ENCODE results near the gene SS18L1. TPM values are rescaled to one million over a fixed set of nuclear protein-coding genes. Genes with fewer than 3 reads are reported as not detected.

The SS18L1 gene
- total RNA-seq, 1 experiment from 2014 or later: 34.1 TPM

DNA sequence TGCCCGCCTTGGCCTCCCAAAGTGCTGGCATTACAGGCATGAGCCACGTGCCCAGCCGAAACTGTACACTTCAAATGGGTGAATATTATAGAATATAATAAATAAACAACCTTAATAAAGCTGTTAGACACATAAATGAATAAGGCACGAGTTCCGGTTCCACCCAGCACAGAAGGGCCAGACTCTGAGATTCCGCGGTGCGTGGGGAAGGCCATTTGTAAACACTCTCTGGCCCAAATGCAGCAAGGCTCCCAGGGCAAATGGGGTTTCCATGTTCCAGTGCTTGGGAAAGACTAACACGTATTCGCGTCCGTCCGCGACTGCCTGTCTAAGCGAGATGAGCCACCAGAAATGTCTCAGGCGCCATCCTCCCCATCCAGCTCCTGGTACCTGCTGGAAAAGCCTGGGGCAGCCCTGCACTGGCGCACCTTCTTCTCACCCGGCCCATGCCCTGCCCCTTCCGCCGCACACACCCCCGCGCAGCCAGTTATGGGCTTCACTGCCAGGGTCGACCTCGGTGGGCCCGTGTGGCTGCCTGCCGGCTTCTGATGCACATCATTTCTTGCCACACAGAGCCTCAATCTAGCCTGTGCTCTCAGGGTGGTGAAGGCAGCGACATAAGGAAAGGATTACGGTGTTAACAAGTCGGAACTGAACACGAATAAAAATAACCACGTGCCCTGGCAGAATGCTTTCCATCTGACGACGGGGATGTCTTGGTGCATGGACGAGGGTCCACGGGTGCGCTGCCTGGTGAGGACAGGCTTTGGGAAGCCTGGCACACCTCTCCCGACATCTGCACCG is 26.8 kb upstream of the SS18L1 start:
- POLR2A ChIA-PET: interaction anchor here (0.7 kb wide), 1 partner anchor 798 kb away, joined by 5 read pairs; no protein-coding TSS in a partner anchor
- no peaks in the 10 kb centered on the region; the same call in 1 of the 2 replicates for H3K27me3 Mint-ChIP-seq (ENCODE audit: low read depth)
- no peak overlapping the region for H3K4me3 Mint-ChIP-seq
- DNase-seq (ENCODE audit: low spot score): no peak
- TF ChIP-seq, protein P1, sequence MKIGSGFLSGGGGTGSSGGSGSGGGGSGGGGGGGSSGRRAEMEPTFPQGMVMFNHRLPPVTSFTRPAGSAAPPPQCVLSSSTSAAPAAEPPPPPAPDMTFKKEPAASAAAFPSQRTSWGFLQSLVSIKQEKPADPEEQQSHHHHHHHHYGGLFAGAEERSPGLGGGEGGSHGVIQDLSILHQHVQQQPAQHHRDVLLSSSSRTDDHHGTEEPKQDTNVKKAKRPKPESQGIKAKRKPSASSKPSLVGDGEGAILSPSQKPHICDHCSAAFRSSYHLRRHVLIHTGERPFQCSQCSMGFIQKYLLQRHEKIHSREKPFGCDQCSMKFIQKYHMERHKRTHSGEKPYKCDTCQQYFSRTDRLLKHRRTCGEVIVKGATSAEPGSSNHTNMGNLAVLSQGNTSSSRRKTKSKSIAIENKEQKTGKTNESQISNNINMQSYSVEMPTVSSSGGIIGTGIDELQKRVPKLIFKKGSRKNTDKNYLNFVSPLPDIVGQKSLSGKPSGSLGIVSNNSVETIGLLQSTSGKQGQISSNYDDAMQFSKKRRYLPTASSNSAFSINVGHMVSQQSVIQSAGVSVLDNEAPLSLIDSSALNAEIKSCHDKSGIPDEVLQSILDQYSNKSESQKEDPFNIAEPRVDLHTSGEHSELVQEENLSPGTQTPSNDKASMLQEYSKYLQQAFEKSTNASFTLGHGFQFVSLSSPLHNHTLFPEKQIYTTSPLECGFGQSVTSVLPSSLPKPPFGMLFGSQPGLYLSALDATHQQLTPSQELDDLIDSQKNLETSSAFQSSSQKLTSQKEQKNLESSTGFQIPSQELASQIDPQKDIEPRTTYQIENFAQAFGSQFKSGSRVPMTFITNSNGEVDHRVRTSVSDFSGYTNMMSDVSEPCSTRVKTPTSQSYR (CRISPR knock-in tag; IDR thresholded peaks at IDR 0.05): no peak
- TF ChIP-seq, protein P2, sequence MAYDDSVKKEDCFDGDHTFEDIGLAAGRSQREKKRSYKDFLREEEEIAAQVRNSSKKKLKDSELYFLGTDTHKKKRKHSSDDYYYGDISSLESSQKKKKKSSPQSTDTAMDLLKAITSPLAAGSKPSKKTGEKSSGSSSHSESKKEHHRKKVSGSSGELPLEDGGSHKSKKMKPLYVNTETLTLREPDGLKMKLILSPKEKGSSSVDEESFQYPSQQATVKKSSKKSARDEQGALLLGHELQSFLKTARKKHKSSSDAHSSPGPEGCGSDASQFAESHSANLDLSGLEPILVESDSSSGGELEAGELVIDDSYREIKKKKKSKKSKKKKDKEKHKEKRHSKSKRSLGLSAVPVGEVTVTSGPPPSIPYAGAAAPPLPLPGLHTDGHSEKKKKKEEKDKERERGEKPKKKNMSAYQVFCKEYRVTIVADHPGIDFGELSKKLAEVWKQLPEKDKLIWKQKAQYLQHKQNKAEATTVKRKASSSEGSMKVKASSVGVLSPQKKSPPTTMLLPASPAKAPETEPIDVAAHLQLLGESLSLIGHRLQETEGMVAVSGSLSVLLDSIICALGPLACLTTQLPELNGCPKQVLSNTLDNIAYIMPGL (CRISPR knock-in tag; IDR thresholded peaks at IDR 0.05): no peak
- TF ChIP-seq, protein P3, sequence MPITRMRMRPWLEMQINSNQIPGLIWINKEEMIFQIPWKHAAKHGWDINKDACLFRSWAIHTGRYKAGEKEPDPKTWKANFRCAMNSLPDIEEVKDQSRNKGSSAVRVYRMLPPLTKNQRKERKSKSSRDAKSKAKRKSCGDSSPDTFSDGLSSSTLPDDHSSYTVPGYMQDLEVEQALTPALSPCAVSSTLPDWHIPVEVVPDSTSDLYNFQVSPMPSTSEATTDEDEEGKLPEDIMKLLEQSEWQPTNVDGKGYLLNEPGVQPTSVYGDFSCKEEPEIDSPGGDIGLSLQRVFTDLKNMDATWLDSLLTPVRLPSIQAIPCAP (CRISPR knock-in tag; IDR thresholded peaks at IDR 0.05): no peak
- no peak for TF ChIP-seq RELA (CRISPR knock-in tag; IDR thresholded peaks at IDR 0.05; ENCODE audit: borderline replicate concordance)
- TF ChIP-seq ZBTB21 (CRISPR knock-in tag; IDR thresholded peaks at IDR 0.05; ENCODE audit: borderline replicate concordance): no peak
- no peak for TF ChIP-seq KAT7 (CRISPR knock-in tag; IDR thresholded peaks at IDR 0.05; ENCODE audit: borderline replicate concordance)
- no peak for TF ChIP-seq GRHL2 (CRISPR knock-in tag; IDR thresholded peaks at IDR 0.05; ENCODE audit: insufficient replicate concordance, severe bottlenecking)
- TF ChIP-seq, protein P4, sequence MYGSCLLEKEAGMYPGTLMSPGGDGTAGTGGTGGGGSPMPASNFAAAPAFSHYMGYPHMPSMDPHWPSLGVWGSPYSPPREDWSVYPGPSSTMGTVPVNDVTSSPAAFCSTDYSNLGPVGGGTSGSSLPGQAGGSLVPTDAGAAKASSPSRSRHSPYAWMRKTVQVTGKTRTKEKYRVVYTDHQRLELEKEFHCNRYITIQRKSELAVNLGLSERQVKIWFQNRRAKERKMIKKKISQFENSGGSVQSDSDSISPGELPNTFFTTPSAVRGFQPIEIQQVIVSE (CRISPR knock-in tag; IDR thresholded peaks at IDR 0.05; ENCODE audit: borderline replicate concordance): no peak
- TF ChIP-seq, protein P5, sequence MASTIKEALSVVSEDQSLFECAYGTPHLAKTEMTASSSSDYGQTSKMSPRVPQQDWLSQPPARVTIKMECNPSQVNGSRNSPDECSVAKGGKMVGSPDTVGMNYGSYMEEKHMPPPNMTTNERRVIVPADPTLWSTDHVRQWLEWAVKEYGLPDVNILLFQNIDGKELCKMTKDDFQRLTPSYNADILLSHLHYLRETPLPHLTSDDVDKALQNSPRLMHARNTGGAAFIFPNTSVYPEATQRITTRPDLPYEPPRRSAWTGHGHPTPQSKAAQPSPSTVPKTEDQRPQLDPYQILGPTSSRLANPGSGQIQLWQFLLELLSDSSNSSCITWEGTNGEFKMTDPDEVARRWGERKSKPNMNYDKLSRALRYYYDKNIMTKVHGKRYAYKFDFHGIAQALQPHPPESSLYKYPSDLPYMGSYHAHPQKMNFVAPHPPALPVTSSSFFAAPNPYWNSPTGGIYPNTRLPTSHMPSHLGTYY (CRISPR knock-in tag; IDR thresholded peaks at IDR 0.05): no peak
- TF ChIP-seq GTF2I (CRISPR knock-in tag; conservative IDR thresholded peaks at IDR 0.05): no peak
- no peak for TF ChIP-seq ZNF671 (CRISPR knock-in tag; IDR thresholded peaks at IDR 0.05)
- TF ChIP-seq TEAD4 (CRISPR knock-in tag; IDR thresholded peaks at IDR 0.05): no peak
- TF ChIP-seq JUN (CRISPR knock-in tag; IDR thresholded peaks at IDR 0.05): no peak
- no peak for TF ChIP-seq MYBL2 (CRISPR knock-in tag; IDR thresholded peaks at IDR 0.05)
- no peak for TF ChIP-seq ELF4 (CRISPR knock-in tag; IDR thresholded peaks at IDR 0.05; ENCODE audit: low read depth)
- no peak for TF ChIP-seq SMAD4 (CRISPR knock-in tag; IDR thresholded peaks at IDR 0.05)
- H3K4me1 Mint-ChIP-seq: peaks cover 25% of the 10 kb centered on the region
- CTCF ChIA-PET: no interaction called here
- no peak for ATAC-seq
- H3K9me3 Mint-ChIP-seq: no peaks in the 10 kb centered on the region
- no peak overlapping the region for H3K27ac Mint-ChIP-seq
- H3K36me3 Mint-ChIP-seq: no peaks in the 10 kb centered on the region

DNA sequence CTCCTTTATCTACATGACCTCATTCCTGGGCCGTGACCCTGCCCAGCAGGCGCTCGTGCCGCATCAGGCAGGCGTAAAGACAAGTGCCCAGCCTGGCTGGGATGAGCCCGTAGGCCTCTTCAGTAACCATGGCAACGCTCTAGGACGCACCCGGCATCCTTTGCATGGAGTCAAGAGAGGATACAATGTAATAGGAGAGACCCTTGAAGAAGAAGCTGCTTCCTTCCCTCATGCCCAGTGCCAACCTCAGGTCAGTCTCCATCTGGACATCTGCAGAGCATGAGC is 26.3 kb upstream of the SS18L1 start:
- ChIA-PET CTCF (no interaction called here), POLR2A (no interaction called here)
- H3K27me3 Mint-ChIP-seq (ENCODE audit: low read depth): no peaks in the 10 kb centered on the region; the same call in 1 of the 2 replicates
- no peaks in the 10 kb centered on the region for H3K36me3 Mint-ChIP-seq
- H3K27ac Mint-ChIP-seq: no peak overlapping the region
- ATAC-seq (no peak), DNase-seq (ENCODE audit: low spot score) (no peak)
- H3K4me1 Mint-ChIP-seq: peaks cover 25% of the 10 kb centered on the region
- no peak overlapping the region for H3K4me3 Mint-ChIP-seq
- TF ChIP-seq, protein P6, sequence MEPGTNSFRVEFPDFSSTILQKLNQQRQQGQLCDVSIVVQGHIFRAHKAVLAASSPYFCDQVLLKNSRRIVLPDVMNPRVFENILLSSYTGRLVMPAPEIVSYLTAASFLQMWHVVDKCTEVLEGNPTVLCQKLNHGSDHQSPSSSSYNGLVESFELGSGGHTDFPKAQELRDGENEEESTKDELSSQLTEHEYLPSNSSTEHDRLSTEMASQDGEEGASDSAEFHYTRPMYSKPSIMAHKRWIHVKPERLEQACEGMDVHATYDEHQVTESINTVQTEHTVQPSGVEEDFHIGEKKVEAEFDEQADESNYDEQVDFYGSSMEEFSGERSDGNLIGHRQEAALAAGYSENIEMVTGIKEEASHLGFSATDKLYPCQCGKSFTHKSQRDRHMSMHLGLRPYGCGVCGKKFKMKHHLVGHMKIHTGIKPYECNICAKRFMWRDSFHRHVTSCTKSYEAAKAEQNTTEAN (CRISPR knock-in tag; IDR thresholded peaks at IDR 0.05): no peak
- TF ChIP-seq, protein P7, sequence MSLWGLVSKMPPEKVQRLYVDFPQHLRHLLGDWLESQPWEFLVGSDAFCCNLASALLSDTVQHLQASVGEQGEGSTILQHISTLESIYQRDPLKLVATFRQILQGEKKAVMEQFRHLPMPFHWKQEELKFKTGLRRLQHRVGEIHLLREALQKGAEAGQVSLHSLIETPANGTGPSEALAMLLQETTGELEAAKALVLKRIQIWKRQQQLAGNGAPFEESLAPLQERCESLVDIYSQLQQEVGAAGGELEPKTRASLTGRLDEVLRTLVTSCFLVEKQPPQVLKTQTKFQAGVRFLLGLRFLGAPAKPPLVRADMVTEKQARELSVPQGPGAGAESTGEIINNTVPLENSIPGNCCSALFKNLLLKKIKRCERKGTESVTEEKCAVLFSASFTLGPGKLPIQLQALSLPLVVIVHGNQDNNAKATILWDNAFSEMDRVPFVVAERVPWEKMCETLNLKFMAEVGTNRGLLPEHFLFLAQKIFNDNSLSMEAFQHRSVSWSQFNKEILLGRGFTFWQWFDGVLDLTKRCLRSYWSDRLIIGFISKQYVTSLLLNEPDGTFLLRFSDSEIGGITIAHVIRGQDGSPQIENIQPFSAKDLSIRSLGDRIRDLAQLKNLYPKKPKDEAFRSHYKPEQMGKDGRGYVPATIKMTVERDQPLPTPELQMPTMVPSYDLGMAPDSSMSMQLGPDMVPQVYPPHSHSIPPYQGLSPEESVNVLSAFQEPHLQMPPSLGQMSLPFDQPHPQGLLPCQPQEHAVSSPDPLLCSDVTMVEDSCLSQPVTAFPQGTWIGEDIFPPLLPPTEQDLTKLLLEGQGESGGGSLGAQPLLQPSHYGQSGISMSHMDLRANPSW (CRISPR knock-in tag; conservative IDR thresholded peaks at IDR 0.05; ENCODE audit: low read depth): no peak
- H3K9me3 Mint-ChIP-seq: no peaks in the 10 kb centered on the region

Data from WTC11 (cell line).